Amygdala (tissue), 56 donors: ENCODE measurements around the gene FBXW8.

ENCODE experiments used
- DNase-seq, 56 donors: peaks; one replicate each; lab custom pipeline; 2025; lab: John Stamatoyannopoulos, UW

The FBXW8 gene

DNA sequence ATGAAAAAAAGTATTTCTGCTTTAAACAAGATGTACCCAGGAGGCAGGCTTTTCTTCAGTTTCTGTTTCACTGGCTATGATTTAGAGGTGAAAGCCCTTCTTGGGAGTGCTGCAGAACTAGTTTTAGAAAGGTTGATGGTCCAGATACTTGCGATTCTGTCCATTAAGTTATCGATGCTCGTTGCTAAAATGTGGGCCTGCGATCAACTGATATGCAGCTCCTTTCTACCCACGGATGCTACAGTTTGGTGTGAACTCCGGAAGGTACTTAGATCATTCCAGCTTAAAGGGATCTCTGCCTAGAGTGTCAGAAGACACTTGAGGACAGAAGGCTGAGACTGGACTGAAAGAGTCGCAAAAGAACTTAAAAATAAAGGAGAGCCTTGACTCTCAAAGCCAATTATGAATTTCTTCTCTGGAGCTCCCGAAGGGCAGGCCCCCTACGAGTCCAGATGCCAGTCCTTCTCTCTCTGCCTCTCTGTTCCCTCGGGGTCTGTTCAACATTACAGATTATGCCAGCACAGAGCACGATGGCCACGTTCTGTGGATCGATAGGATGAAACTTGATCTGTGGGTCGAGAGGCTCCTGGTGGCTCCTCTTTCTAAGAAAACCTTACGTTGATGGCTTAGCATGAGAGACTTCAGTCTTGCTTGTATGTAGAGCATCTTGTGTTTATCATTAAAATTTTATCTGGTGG lies 40.0 kb downstream of the FBXW8 start:
- DNase-seq = no peak

DNA sequence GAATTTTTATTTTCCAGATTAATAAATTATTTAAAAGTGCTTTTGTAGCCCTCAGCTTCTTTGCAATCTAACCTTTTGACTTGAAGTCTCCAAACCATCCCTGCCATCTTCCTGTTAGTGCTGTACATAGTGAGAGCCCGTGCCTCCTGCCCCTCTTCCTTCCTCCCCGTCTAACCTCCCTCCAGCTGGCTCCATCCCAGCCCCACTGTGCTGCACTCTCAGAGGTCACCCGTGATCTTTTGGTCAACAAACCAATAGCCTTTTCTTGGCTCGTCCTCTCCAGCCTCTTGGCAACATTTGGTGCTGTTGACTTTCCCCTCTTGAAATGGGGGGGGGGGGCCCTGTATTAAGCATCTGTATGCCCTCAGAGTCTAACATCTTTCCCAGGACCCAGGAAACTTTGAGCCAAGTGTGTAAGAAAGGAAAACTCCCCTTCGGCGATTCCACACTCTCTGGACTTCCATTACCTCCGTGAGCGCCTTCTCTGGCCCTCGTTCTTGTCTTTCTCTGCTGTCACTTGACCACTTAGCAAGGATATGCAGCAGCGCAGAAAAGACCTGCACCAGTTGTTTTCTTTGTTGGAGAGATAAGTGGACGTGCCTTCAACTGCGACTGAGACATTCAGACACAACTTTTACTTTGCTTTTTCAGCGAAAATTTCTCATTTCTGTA lies 44.1 kb downstream of the FBXW8 start:
- DNase-seq = peak in 2 of 56 donors; percentile 3 to 16

- no peak for DNase-seq
Measured at GRCh38 chr12:116955382-116956021, 44.8 kb downstream of the FBXW8 start.

- no peak for DNase-seq
Measured at GRCh38 chr12:116958402-116959197, 47.9 kb downstream of the FBXW8 start.

- no peak for DNase-seq
Measured at GRCh38 chr12:116959198-116959460, 48.4 kb downstream of the FBXW8 start.

DNA sequence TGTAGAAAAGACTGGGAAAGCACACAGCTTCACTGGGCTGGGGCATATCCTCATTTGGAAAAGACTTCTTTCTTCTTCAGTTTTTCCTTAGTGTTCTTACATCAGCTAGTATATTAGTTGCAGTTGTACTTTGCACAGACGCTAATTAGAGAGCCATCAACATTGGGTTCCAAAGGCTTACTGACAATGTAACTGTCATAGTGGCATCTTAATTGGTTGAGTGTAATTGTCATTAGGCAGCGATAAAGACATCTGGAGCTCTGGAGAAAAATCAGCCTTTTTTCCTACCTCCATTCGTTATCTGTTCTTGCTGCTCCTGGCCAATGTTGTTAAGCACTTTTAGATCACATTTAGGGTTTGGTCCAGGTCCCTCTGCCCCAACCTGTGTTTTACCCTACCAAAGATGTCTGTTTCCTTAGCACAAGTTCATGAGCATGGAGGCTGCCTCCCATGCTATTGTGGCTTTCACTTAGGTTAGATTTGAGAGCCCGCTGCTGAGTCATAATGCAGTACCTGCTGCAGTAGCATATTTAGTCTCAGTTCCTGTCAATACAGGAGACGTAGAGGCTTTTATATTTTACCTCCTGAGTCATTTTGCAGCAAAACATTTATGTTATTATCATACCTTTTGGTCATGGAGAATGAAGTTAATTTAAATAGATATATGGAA lies 49.2 kb downstream of the FBXW8 start:
- no peak for DNase-seq

DNA sequence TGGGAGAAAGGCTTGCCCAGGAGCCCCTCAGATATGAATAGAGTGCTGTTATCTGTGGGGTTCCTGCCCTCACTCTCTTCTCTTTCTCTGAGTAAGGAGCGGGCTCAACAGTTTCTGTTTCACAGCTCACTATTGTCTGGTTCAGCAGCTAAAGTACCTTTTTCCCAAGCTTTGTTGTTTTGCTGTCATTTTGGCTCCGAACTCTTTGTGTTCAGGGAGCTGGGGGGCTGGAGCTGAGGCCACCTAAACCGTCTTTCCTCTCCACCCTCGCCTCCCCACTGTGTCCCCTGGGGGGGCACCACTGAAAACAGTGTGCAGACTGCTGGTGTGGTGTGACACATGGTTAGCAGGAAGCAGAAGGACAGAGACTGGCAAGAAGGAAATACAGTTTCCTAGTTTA lies 51.4 kb downstream of the FBXW8 start:
- DNase-seq = no peak

DNA sequence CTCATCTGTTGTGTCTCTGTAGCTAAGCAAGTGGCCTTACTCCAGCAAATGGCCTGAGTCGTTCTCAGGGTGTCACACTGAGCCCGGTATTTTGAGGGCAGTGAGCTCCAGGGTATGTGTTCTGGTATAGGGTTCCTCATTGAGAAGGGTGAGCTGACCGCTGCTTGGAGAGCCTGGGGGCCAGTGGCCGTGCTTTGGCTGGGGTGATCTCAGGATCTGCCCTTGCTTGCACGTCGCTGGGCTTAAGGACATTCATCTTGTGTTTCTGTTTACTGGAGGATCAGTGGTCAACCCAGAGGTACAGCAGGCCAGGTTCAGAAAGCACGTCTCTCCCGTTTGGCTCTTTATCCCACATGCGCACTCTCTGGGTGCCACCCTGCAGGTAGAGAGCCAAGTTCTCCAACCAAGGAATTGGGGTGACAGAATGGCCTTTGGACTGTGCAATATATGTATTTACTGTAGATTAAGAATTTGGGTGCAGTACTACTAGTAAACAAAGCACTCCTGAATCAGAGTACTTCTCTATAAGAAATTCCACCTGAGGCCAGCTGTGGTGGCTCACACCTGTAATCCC lies 52.1 kb downstream of the FBXW8 start:
- DNase-seq = no peak

- DNase-seq = peak in 3 of 56 donors; percentile 8 to 46 (median 19)
Measured at GRCh38 chr12:116964054-116965050, 53.6 kb downstream of the FBXW8 start.

- DNase-seq = no peak
Measured at GRCh38 chr12:116968986-116969385, 58.2 kb downstream of the FBXW8 start.

DNA sequence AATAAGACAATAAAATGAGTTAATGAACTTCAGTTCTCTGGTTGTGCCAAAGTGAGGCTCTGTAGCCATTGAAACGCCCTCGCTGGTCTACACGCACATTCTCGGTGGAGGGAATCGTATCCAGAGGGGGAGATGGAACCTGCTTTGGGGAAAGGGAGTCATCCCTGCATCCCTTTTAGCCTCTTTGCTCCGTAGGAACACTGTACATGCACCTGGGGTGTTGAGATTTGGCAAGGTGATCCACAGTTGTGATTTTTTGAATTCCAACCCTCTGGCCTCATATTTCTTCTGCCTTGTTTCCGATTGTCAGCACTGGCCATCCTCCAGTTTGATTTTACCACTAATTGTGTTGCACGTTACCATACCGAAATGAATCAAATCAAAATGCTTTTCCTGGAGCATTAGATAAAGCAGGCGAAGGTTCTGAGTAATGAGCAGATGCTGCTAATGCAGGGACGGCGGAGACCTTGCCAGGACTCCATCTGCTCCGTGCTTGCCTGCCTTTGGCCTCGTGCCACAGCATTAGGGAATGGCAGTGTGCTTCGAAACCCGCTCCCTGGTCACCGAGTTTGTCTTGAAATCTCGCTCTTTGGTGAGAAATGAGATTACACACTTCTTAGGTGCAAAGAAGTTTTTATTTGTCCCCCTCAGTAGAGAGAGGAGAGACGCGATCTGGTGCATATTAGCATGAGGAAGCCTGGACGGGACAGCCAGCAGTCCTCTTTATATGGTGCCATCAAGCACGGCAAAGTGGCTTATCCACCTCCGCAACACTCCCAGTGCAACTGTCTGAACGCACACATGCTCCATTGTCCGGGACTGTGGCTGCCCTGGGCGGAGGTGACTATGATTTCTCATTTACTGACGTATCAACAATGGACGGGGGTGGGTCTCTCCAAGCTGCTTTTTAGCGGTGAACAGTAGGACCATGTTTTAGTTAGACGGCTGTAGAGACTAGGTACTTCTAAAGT lies 59.1 kb downstream of the FBXW8 start:
- peak in 9 of 56 donors; percentile 5 to 42 (median 18) for DNase-seq

- DNase-seq = no peak
Measured at GRCh38 chr12:116971222-116971621, 60.5 kb downstream of the FBXW8 start.

DNA sequence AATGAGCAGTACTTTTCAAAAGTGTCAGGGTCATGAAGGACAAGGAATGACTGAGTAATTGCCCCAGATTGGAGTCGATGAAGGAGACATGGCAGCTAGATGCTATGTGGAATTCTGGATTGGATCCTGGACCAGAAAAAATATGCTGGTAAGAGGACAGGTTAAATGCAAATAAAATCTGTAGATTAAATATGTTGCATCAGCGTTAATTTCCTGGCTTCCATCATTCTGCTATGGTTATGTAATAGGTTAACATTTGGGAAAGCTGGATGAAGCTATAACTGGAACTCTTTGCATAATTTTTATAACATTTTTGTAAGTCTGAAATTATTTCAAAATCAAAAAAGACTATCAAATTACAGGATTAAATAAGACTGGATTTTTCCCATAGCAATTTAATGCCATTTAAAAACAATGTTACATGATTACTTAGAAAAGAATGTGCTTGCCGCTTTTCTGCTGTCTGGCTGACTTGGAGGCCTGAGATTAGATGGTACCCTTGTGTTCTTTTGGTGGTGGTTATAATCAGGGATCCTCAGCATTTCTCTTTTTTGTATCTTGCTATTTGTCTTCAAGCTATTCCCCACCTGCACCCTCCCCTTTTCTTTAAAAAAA lies 65.1 kb downstream of the FBXW8 start:
- no peak for DNase-seq

GRCh38 chr12:116977465-116978380 lies 67.0 kb downstream of the FBXW8 start:
- DNase-seq = no peak

GRCh38 chr12:116978791-116979508 lies 68.2 kb downstream of the FBXW8 start:
- no peak for DNase-seq

- no peak for DNase-seq
Measured at GRCh38 chr12:116980083-116980482, 69.3 kb downstream of the FBXW8 start.
